Measurements from ENCODE around the gene ARTN. TPM values are rescaled to one million over a fixed set of nuclear protein-coding genes. Genes with fewer than 3 reads are reported as not detected.

ARTN gene
- total and polyA plus RNA-seq, 7 experiments from 2014 or later: 0.51 to 2.2 (median 0.68) TPM; not detected in 2

DNA sequence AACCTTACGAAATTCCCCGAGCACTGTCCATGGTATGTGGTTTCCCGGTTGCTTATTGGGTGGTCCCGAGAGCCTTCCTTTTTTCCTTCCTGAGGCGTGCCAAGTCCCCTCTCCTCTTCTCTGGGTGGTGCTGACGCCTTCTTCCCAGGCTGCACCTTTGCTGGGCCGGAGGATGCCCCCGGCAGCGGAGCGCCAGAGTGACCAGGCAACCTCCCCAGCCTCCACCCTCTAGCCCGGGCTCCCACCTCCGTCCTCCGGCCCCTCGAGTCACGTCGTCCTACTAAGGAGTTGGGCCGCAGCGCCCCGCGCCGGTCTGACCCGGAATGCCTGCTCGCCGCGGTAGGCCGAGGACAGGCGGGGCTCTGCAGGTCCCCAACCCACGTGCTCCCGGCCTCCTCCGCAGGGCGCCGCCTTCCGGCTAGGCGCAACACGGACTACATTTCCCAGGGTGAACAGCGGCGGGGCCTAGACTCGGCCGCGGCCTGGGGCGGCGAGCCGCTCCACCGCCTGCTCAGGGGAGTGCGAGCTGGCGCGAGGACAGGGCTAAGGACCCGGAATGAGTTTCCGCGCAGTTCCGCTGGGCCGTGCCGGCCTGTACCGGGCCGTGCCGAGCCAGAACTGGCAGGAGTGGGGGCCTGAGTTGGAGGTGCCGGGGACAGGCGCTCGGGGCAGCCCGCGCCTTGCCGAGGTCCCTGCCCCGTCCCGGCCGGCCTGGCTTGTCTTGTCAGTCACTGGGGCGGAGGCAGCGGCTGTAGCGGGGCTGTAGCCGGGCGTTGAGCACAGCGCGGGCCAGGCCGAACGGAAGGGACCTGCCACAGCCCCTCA lies 12.8 kb downstream of the ARTN start, which contains the start of gene IPO13:
Gene IPO13, plus strand, starts transcription at position 715 of the 825 bp plus-strand sequence. CDS start 651 bp downstream, outside the sequence.
- ATAC-seq: peak; percentile 98

DNA sequence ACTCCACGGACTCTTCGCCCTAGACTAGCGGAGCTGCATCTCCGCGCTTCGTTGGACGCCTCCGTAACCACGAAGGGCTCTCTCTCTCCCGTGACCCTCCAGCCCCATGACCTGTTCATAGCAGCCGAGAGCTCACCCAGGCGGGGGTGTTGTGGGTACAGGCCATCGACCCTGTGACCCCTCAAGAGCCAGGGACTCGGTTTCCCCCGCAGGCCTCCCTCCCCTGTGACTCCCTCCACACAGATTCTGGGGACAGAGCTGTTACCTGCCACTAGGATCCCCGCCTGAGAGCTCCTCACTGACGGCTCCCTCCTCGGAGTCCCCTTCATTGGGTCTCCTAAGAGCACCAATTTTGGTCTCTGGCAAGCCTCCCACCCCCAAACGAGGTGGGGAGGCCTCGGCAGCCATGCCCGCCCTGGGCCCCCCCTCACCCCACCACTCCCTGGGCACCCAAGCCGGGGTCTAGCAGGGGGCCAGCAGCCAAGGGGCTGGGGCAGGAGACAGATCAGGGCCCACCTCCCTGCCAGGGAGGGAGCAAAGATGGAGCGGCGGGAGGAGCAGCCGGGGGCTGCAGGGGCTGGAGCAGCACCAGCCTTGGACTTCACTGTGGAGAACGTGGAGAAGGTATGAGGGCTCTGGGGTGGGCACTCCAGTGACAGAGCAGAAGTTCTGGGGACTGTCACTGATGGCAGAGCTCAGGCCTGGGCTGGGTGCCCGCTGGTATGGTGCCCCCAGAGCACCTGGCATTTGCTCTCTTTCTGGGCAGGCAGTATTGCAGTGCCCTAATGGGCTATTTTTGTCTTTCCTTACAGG lies 13.7 kb downstream of the ARTN start:
- Mint-ChIP-seq H3K4me3 (peak overlapping the region; percentile 87 to 96 (median 90)), H3K4me1 (peaks cover 37 to 74% (median 57%) of the 10 kb centered on the region in 7 donors), H3K9me3 (no peaks in the 10 kb centered on the region), H3K36me3 (peaks cover 7 to 16% (median 11%) of the 10 kb centered on the region in 5 donors), H3K27ac (peak overlapping the region; percentile 84 to 98 (median 94)), H3K27me3 (no peaks in the 10 kb centered on the region)
- Histone ChIP-seq H3K4me1 (ENCODE audit: control insufficient read depth in 2 of 2, insufficient read depth in 2 of 2, low read length in 2 of 2) (peaks cover 17% of the 10 kb centered on the region in 2 donors), H3K36me3 (ENCODE audit: control insufficient read depth in 2 of 3, insufficient read depth in 3 of 3, low read length in 3 of 3) (peaks cover 0 to 8% (median 0%) of the 10 kb centered on the region in 3 experiments), H3K9me3 (ENCODE audit: control insufficient read depth in 2 of 3, low read length in 3 of 3) (no peaks in the 10 kb centered on the region), H3K27ac (ENCODE audit: low read depth, low read length) (peak overlapping the region; percentile 97), H3K27me3 (ENCODE audit: control insufficient read depth in 2 of 2, insufficient read depth in 2 of 2, low read length in 2 of 2) (no peaks in the 10 kb centered on the region), H3K4me3 (ENCODE audit: low read length) (peak overlapping the region; percentile 86)
- ATAC-seq (no peak), DNase-seq (no peak)
- intact Hi-C loops (cut with micrococcal nuclease): loop anchor here (2.0 to 10.0 kb wide), 9 partner anchors 185 to 1262 kb away; partner anchors contain the start of genes CFAP57 (in 2 of the 2), EBNA1BP2 (in 2 of the 2), ST3GAL3 (in 2 of the 2) and ELOVL1 (in 1 of the 2)
- POLR2A ChIA-PET: interaction anchor here (0.9 to 3.2 kb wide), 2 partner anchors 7 to 27 kb away, joined by 3 to 23 read pairs; partner anchors contain the start of gene ATP6V0B
- CTCF ChIA-PET: interaction anchor here (0.5 to 2.8 kb wide), 3 partner anchors 13 to 41 kb away, joined by 3 to 17 read pairs (median 3); partner anchors contain the start of gene ARTN

More for the DNA sequence above, 12.8 kb downstream of the ARTN start, which contains the start of gene IPO13:
- Mint-ChIP-seq H3K4me1 (peaks cover 37 to 68% (median 56%) of the 10 kb centered on the region in 7 donors), H3K27ac (peak within 1 kb of the TSS; percentile 84 to 98 (median 94)), H3K9me3 (no peaks in the 10 kb centered on the region), H3K36me3 (peaks cover 7 to 14% (median 11%) of the 10 kb centered on the region in 5 donors), H3K4me3 (peak within 1 kb of the TSS; percentile 87 to 96 (median 90)), H3K27me3 (no peaks in the 10 kb centered on the region)
- ChIA-PET POLR2A (interaction anchor here (0.8 to 3.2 kb wide), 4 partner anchors 8 to 28 kb away, joined by 3 to 23 read pairs (median 7); partner anchors contain the start of genes ATP6V0B and DPH2), CTCF (interaction anchor here (0.8 to 2.8 kb wide), 4 partner anchors 12 to 296 kb away, joined by 3 to 17 read pairs (median 4); partner anchors contain the start of genes ARTN, ATP6V0B and KDM4A)
- DNase-seq: peak; percentile 92 to 99 (median 96)
- no peaks in the 10 kb centered on the region for H3K9me3 ChIP-seq (ENCODE audit: control insufficient read depth in 2 of 3, low read length in 3 of 3)
- no peaks in the 10 kb centered on the region for H3K27me3 ChIP-seq (ENCODE audit: control insufficient read depth in 2 of 2, insufficient read depth in 2 of 2, low read length in 2 of 2)
- H3K4me3 ChIP-seq (ENCODE audit: low read length): peak within 1 kb of the TSS; percentile 86
- peak within 1 kb of the TSS; percentile 97 for H3K27ac ChIP-seq (ENCODE audit: low read depth, low read length)
- intact Hi-C loops (cut with micrococcal nuclease): loop anchor here (1.0 to 10.0 kb wide), 15 partner anchors 23 to 1262 kb away; partner anchors contain the start of genes ATP6V0B (in 2 of the 2), CCDC24 (in 2 of the 2), CFAP57 (in 2 of the 2) and EBNA1BP2 (in 2 of the 2)
- peaks cover 17% of the 10 kb centered on the region in 2 donors for H3K4me1 ChIP-seq (ENCODE audit: control insufficient read depth in 2 of 2, insufficient read depth in 2 of 2, low read length in 2 of 2)
- H3K36me3 ChIP-seq (ENCODE audit: control insufficient read depth in 2 of 3, insufficient read depth in 3 of 3, low read length in 3 of 3): peaks cover 0 to 8% (median 0%) of the 10 kb centered on the region in 3 experiments

DNA sequence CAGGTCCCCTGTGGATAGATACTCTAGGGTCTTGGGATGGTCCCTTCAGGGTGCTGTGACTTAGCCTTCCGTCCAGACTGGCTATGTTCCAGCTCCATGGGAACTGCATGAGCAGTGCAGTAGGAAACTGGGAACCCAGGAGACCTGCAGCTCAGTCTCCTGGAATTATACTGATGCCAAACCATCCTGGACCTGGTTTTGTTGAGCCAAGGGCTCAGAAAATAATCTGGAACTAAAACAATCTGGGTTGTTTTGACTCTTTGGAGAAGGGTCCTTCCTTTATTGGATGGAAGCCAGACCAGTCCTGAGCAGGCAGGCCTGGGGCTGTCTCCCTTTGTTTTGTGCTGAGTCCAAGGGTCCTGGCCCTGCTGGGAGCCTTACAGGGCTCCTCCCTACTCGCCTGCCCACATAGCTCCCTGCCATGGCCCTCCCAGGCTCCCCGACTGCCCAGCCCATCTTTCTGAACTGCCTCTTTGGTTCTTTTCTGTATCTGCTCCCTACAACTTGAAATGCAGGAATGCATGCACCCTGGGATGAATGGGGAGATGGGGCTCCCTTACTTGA lies 14.4 kb downstream of the ARTN start:
- Histone ChIP-seq H3K4me3 (ENCODE audit: low read length) (peak overlapping the region; percentile 86), H3K27me3 (ENCODE audit: control insufficient read depth in 2 of 2, insufficient read depth in 2 of 2, low read length in 2 of 2) (no peaks in the 10 kb centered on the region), H3K9me3 (ENCODE audit: control insufficient read depth in 2 of 3, low read length in 3 of 3) (no peaks in the 10 kb centered on the region), H3K27ac (ENCODE audit: low read depth, low read length) (no peak overlapping the region), H3K36me3 (ENCODE audit: control insufficient read depth in 2 of 3, insufficient read depth in 3 of 3, low read length in 3 of 3) (peaks cover 0 to 8% (median 0%) of the 10 kb centered on the region in 3 experiments), H3K4me1 (ENCODE audit: control insufficient read depth in 2 of 2, insufficient read depth in 2 of 2, low read length in 2 of 2) (peaks cover 17% of the 10 kb centered on the region in 2 donors)
- Mint-ChIP-seq H3K9me3 (no peaks in the 10 kb centered on the region), H3K36me3 (peaks cover 7 to 16% (median 11%) of the 10 kb centered on the region in 5 donors), H3K4me1 (peaks cover 34 to 69% (median 53%) of the 10 kb centered on the region in 7 donors), H3K27ac (peak overlapping the region; percentile 69 to 98 (median 77)), H3K4me3 (peak overlapping the region; percentile 87 to 96 (median 90)), H3K27me3 (no peaks in the 10 kb centered on the region)
- ChIA-PET CTCF (interaction anchor here (1.2 to 2.8 kb wide), 2 partner anchors 13 to 27 kb away, joined by 3 to 17 read pairs; partner anchors contain the start of gene ARTN), POLR2A (interaction anchor here (1.2 to 3.2 kb wide), 2 partner anchors 22 to 27 kb away, joined by 5 to 23 read pairs; partner anchors contain the start of genes ATP6V0B and DPH2)
- ATAC-seq (no peak), DNase-seq (no peak)
- intact Hi-C loops (cut with micrococcal nuclease): loop anchor here (2.0 to 10.0 kb wide), 9 partner anchors 186 to 1263 kb away; partner anchors contain the start of genes CFAP57 (in 2 of the 2), EBNA1BP2 (in 2 of the 2), ST3GAL3 (in 2 of the 2) and ELOVL1 (in 1 of the 2)

DNA sequence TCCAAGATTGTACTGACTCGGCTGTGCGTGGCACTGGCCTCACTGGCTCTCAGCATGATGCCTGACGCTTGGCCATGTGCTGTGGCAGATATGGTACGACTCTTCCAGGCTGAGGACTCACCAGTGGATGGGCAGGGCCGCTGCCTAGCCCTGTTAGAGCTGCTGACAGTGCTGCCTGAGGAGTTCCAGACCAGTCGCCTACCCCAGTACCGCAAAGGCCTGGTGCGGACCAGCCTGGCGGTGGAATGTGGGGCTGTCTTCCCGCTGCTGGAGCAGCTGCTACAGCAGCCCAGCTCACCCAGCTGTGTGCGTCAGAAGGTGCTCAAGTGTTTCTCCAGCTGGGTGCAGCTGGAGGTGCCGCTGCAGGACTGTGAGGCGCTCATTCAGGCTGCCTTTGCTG lies 16.1 kb downstream of the ARTN start:
- intact Hi-C loops (cut with micrococcal nuclease): loop anchor here (5.0 to 10.0 kb wide), 6 partner anchors 187 to 1265 kb away; partner anchors contain the start of genes CFAP57 (in 1 of the 2), EBNA1BP2 (in 1 of the 2), SLC2A1 (in 1 of the 2) and YBX1 (in 1 of the 2)
- H3K9me3 Mint-ChIP-seq: no peaks in the 10 kb centered on the region
- no peak for DNase-seq
- Histone ChIP-seq H3K27me3 (ENCODE audit: control insufficient read depth in 2 of 2, insufficient read depth in 2 of 2, low read length in 2 of 2) (no peaks in the 10 kb centered on the region), H3K36me3 (ENCODE audit: control insufficient read depth in 2 of 3, insufficient read depth in 3 of 3, low read length in 3 of 3) (peaks cover 0 to 8% (median 0%) of the 10 kb centered on the region in 3 experiments), H3K9me3 (ENCODE audit: control insufficient read depth in 2 of 3, low read length in 3 of 3) (no peaks in the 10 kb centered on the region), H3K4me1 (ENCODE audit: control insufficient read depth in 2 of 2, insufficient read depth in 2 of 2, low read length in 2 of 2) (peaks cover 17% of the 10 kb centered on the region in 2 donors), H3K4me3 (ENCODE audit: low read length) (no peak overlapping the region), H3K27ac (ENCODE audit: low read depth, low read length) (no peak overlapping the region)
- CTCF ChIA-PET: interaction anchor here (1.1 kb wide), 1 partner anchor 15 kb away, joined by 3 read pairs; no protein-coding TSS in a partner anchor
- POLR2A ChIA-PET: no interaction called here
- H3K27me3 Mint-ChIP-seq: no peaks in the 10 kb centered on the region
- H3K36me3 Mint-ChIP-seq: peaks cover 5 to 16% (median 9%) of the 10 kb centered on the region in 5 donors
- no peak for ATAC-seq
- peaks cover 27 to 63% (median 48%) of the 10 kb centered on the region in 7 donors for H3K4me1 Mint-ChIP-seq
- H3K4me3 Mint-ChIP-seq: peak overlapping the region in 2 of 10 donors; percentile 14 to 87
- peak overlapping the region in 2 of 9 donors; percentile 12 to 88 for H3K27ac Mint-ChIP-seq

DNA sequence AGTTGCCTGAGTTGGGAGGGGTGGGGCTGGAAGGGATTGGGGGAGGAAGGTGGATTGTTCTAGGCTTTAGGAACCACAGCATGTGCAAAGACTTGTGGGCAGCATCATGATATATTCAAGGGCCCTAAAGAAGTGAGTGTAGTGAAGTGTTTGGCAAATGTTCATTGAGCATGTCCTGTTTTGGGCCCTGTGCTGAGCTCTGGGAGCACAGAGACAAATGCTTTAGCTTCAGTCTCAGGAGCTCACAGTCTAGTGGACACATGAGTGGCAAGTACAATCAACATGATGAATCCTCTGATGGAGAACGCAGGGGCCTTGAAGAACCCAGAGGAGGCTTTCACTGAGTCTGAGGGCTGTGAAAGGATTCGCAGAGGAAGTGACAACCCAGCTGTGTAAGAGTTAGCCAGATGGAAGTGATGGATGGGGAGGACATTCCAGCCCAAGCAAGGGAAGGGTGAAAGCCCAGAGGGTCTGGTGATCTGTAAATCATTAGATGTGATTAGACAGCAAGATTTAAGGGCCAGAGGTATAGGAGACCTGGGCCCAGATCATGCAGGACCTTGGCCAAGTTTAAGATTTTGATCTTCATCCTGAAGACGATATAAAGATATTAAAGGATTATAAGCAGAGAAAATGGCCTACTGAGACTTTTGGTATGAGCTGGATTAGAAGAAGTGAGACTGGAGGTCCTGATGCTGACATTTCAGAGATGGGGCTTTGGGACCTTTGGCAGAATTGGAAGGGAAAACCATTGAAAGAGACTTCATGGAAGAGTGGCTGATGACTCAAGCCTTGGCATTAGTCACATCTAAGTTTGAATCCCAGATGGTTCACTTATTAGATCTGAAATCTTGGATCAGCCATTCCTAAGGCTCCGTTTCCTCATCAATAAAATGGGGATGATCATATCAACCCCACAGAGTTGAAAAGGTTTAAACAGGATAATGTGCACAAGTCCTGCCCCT lies 17.7 kb downstream of the ARTN start:
- CTCF ChIA-PET: interaction anchor here (1.1 kb wide), 1 partner anchor 16 kb away, joined by 3 read pairs; no protein-coding TSS in a partner anchor

More for the DNA sequence above, 17.7 kb downstream of the ARTN start:
- Histone ChIP-seq H3K36me3 (ENCODE audit: control insufficient read depth in 2 of 3, insufficient read depth in 3 of 3, low read length in 3 of 3) (peaks cover 0 to 10% (median 0%) of the 10 kb centered on the region in 3 experiments), H3K4me3 (ENCODE audit: low read length) (no peak overlapping the region), H3K27me3 (ENCODE audit: control insufficient read depth in 2 of 2, insufficient read depth in 2 of 2, low read length in 2 of 2) (no peaks in the 10 kb centered on the region), H3K4me1 (ENCODE audit: control insufficient read depth in 2 of 2, insufficient read depth in 2 of 2, low read length in 2 of 2) (peaks cover 10% of the 10 kb centered on the region in 2 donors), H3K9me3 (ENCODE audit: control insufficient read depth in 2 of 3, low read length in 3 of 3) (no peaks in the 10 kb centered on the region), H3K27ac (ENCODE audit: low read depth, low read length) (no peak overlapping the region)
- peaks cover 5 to 16% (median 7%) of the 10 kb centered on the region in 5 donors for H3K36me3 Mint-ChIP-seq
- ATAC-seq (no peak), DNase-seq (no peak)
- POLR2A ChIA-PET: interaction anchor here (0.6 kb wide), 1 partner anchor 62 kb away, joined by 3 read pairs; no protein-coding TSS in a partner anchor
- no peak overlapping the region for H3K4me3 Mint-ChIP-seq
- peak overlapping the region in 2 of 9 donors; percentile 44 to 49 for H3K27ac Mint-ChIP-seq
- intact Hi-C loops (cut with micrococcal nuclease): no loop called here
- H3K9me3 Mint-ChIP-seq: no peaks in the 10 kb centered on the region
- H3K27me3 Mint-ChIP-seq: no peaks in the 10 kb centered on the region
- peaks cover 16 to 47% (median 32%) of the 10 kb centered on the region in 7 donors for H3K4me1 Mint-ChIP-seq

Measured in naive thymus-derived CD4-positive, alpha-beta T cell (primary cell).